LHCN-M2 (cell line): ENCODE measurements around the gene PRKCG. TPM values are rescaled to one million over a fixed set of nuclear protein-coding genes. Genes with fewer than 3 reads are reported as not detected.
"Not testable (repeated sequence)": the region's sequence is repeated elsewhere in the genome, so short reads cannot be mapped to it uniquely, and the experiment has no call there.

Experiments
- DNase-seq: peaks from one replicate; pipeline ENCODE4 v3.0.0-alpha.2; 2012; ENCODE audit warnings: low read depth
- total RNA-seq: library from RNA; depleted of rRNA; stranded (reverse); fragments of >200 nt; gene quantifications from 2 replicates; pipeline ENCODE4 v1.2.3, GENCODE V29; 2014; rRNA removed

PRKCG gene
- total RNA-seq, 1 experiment from 2014 or later, result not detected

DNA sequence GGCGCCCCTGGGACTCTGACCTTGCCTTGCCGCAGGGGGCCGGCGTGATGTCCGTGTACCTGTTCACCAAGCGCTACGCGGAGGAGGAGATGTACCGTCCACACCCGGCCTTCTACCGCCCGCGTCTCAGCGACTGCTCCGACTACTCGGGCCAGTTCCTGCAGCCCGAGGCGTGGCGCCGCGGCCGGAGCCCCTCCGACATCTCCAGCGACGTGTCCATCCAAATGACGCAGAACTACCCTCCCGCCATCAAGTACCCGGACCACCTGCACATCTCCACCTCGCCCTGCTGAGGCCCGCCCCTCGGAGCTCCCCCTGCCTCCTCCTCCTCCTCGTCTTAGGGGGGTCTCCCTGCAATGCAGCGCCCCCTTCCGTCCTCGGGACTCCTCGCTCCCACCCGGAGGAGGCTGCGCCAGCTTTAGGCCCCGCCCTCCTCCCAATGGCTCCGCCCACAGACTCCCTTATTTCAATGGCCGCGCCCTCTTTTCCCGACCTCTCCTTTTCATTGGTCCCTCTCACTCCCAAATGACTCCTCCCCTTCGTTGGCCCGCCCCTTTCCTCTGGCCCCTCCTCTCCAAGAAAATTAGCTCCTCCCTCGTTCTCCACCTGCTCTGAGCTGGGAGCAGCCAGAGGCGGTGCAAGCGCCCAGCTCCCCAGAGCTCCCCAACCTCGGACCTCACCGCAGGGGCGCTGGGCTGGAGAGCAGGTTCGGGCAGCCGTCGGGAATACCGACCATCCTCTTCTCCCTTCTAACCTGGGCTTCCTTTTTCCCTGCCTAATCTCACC is 60.2 kb downstream of the PRKCG start:
- no peak for DNase-seq

DNA sequence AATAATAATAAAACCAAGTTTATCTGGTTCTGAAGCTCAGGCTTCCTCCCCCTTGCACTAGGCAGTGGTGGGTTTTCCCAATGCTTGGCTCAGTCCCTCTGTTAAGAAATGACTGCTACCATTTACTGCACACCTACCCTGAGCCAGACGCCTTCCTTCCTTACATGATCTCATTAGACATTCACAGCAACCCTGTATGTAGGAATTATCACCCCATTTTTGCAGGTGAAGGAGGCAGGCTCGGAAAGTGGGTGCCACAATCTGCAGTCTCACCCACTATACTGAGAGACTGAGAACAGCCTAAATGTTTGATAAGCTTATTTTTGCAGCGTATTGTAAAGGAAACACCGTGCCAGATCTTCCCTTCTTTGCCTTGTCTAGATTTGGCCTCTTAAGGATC is 62.4 kb downstream of the PRKCG start:
- DNase-seq, result no peak

DNA sequence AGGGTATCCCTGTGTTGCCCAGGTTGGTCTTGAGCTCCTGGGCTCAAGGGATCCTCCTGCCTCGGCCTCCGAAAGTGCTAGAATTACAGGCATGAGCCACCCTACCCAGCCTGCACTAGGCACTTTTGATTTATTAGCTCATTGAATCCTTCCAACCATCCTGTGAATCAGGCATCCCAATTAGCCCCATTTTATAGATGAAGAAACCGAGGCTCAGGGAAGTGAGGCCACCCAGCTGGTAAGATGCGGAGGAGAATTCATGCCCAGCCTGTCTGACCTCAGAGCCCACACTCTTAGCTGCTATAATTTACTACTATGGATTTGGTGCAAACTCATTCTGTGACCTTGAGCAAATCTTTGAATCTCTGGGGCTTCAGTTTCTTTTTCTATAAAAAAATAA is 62.9 kb downstream of the PRKCG start:
- DNase-seq, result no peak

DNA sequence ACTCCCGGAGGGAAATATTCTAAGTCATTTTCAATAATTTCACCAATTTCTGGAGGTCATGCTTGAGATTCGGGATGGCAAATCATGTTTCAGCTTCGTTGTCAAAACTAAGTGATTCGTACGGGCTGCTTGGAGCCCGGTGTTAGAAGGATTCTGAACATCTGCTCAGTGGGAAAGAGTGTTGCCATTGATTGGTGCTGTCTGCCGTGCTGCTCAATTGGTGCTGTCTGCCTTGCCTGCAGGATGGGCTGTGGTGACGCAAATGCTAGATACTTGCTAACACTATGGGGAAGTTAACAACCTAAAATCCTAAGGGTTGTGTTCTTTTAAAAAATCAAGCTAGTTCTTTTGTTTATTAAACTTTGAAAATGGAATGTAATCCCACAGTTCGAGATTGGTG is 63.4 kb downstream of the PRKCG start:
- peak; percentile 28 for DNase-seq

DNA sequence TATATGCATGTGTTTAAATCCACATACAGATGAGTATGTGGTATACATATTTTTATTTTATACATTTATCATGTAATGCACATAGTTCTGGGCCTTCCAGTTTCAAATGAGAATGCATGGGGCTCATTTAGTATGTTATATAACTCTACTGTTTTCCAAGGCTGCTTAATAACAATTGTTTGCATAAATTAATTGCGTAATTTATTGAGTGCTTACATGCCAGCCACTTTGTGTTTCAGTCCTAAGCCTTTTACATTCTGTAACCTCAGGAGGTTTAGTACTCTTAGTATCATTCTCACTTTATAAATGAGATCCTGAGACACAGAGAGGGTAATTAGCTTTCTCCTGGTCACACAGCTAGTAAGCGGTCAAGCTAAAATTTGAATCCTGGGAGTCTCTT is 64.0 kb downstream of the PRKCG start:
- DNase-seq, result no peak

DNA sequence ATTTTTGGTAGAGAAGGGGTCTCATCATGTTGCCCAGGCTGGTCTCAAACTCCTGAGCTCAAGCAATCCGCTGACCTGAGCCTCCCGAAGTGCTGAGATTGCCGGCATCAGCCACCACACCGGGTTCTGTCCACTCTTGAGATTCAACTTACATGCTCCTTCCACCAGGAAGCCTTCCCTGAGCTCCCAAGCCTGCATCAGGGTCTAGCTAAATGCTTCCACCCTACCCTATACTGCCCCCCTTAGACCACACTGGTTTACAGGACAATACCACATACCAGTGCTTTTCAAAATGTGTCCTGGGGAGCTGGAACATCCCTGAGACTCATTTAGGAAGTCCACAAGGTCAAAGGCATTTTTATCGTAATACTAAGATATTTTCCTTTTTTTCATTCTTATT is 65.6 kb downstream of the PRKCG start:
- no peak for DNase-seq

DNA sequence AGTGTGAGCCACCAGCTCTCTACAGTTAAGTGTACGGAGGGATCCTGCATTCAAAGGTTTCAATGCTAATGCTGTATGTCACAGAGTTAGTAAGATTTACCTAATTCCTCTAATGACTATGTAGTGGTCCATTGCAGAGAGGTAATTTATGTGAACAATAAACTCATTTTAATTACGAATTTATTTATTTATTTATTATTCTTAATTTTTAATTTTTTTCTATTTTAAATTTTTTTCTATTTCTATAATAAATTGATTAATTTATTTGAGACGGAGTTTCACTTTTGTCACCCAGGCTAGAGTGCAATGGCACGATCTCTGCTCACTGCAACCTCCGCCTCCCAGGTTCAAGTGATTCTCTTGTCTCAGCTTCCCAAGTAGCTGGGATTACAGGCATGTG is 66.6 kb downstream of the PRKCG start:
- DNase-seq, result not testable (repeated sequence)

DNA sequence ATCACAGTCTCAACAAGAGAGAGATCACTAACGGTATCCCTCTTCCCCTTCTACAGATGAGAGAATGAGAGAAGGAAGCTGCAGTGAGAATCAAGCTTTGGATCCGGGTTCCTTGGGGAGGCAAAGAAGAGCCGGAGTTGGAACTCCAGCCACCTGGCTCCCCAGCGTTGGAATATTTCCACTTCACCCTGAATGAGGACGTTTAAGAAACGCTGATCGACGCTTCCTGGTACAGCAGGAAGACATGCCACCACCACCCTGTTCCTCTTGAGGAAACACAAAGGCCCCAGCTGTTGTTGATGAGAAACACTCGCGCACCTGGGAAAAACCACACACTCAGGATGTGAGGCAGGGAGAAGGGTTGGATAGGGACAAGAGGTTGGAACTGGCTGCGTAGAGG is 69.4 kb downstream of the PRKCG start:
- no peak for DNase-seq

DNA sequence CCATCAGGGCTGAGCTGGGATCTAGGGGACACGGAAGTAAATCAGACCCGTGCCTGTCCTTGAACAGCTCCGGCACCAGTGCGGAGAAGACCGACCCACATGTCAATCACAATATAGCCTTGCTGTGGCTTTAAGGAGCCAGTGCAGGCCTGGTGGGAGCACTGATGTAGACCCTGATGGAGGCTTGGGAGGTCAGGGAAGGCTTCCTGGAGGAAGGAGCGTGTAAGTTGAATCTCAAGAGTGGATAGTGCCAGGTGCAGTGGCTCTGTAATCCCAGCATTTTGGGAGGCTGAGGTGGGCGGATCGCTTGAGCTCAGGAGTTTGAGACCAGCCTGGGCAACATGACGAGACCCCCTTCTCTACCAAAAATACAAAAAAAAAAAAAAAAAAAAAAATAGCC is 70.0 kb downstream of the PRKCG start:
- no peak for DNase-seq

DNA sequence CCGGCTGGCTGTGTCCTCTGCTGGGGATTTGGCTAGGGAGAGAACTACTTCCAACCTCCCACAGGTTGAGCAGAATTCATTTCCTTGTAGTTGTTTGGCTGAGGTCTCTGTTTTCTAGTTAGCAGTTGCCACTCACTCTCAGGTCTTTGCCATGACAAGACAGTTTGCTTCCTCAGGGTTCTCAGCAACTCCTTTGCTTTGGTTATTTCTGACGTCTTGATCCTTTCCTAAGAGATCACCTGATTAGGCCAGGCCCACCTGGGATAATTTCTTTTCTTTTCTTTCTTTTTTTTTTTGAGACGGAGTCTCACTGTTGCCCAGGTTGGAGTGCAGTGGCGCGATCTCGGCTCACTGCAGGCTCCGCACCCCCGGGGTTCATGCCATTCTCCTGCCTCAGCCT is 71.4 kb downstream of the PRKCG start:
- DNase-seq, result no peak

Other genes starting within 250 kb of the PRKCG start
- gene NLRP12, start 57.9 kb upstream of the PRKCG start, total RNA-seq, result not detected in 2 replicates
- 39.7 and 39.9 TPM in 2 replicates for gene MYADM, start 14.3 kb upstream of the PRKCG start, total RNA-seq
- gene CACNG7, start 27.1 kb downstream of the PRKCG start, total RNA-seq, result 0.13 and 0.23 TPM in 2 replicates
- gene CACNG8, start 80.7 kb downstream of the PRKCG start, total RNA-seq, result under 0.01 and 0.06 TPM in 2 replicates
- gene CACNG6, start 109.4 kb downstream of the PRKCG start, total RNA-seq, result 0.17 TPM in 1 of 2 replicates, not detected in the other
- gene VSTM1, start 181.7 kb downstream of the PRKCG start, total RNA-seq, result not detected in 2 replicates
- gene TARM1, start 199.2 kb downstream of the PRKCG start, total RNA-seq, result not detected in 2 replicates
- 0.23 and 1.5 TPM in 2 replicates for gene OSCAR, start 218.6 kb downstream of the PRKCG start, total RNA-seq
- gene NDUFA3, start 220.7 kb downstream of the PRKCG start, total RNA-seq, result 29.4 and 85.0 TPM in 2 replicates
- 14.2 and 15.2 TPM in 2 replicates for gene TFPT, start 233.5 kb downstream of the PRKCG start, total RNA-seq
- 84.4 and 84.8 TPM in 2 replicates for gene PRPF31, start 233.6 kb downstream of the PRKCG start, total RNA-seq